ENCODE measurements around the gene GJA4. TPM values are rescaled to one million over a fixed set of nuclear protein-coding genes. Genes with fewer than 3 reads are reported as not detected.

Gene GJA4
- total RNA-seq, 3 donors from 2014 or later (not counting 1 experiment from before 2014, with no cell fraction given), result not detected

DNA sequence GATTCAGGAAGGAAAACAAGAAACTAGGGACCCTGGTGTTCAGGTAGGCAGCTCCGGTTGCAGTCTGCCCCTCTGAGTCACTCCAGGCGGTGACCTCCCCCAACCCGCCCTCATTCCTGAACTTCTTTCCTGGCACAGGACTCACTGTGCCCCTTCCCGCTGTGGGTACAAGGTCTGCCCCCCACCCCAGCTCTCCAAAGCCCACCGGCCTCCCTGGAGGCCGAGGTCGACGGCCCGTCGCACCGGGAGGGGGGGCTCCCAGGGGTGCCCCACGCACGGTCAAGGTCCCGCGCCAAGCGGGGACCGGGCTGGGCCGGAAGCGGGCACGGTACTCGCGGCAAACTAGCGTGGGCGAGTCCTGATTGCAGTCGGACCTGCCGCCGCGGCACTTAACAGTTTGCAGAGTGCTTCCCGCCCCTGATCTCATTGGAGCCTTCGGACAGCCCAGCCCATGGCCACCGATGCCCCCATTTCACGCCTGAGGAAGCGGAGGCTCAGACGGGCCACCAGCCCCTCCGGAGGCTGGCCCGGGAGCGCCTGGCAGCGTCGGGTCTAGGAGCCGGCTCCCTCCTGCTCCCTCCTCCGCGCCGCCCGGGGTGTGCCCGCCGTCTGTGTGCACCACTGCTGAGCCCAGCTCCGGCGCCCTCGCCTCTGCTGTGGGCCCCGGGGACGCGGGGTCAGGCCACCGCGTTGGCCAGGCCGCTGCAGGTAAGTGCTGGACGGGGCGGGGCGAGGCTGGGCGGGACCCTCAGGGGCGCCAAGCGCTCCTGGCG is 11.5 kb upstream of the GJA4 start, which contains the start of gene GJB3:
Gene GJB3 (plus strand): TSS at position 144 of the 773 bp plus-strand sequence. CDS start 3,549 bp downstream, outside the sequence.
- intact Hi-C loops (cut with micrococcal nuclease), result no loop called here
- Histone ChIP-seq H3K27me3 (ENCODE audit: control insufficient read depth, insufficient read depth, low read length) (peaks cover 14% of the 10 kb centered on the region), H3K4me1 (ENCODE audit: control insufficient read depth, insufficient read depth, low read length) (peaks cover 9% of the 10 kb centered on the region), H3K36me3 (ENCODE audit: control insufficient read depth, insufficient read depth, low read length) (no peaks in the 10 kb centered on the region), H3K4me3 (ENCODE audit: low read length) (no peak within 1 kb of the TSS), H3K9me3 (ENCODE audit: control insufficient read depth, insufficient read depth, low read length) (no peaks in the 10 kb centered on the region), H3K27ac (ENCODE audit: low read length) (no peak within 1 kb of the TSS)
- TF ChIP-seq, protein P1, sequence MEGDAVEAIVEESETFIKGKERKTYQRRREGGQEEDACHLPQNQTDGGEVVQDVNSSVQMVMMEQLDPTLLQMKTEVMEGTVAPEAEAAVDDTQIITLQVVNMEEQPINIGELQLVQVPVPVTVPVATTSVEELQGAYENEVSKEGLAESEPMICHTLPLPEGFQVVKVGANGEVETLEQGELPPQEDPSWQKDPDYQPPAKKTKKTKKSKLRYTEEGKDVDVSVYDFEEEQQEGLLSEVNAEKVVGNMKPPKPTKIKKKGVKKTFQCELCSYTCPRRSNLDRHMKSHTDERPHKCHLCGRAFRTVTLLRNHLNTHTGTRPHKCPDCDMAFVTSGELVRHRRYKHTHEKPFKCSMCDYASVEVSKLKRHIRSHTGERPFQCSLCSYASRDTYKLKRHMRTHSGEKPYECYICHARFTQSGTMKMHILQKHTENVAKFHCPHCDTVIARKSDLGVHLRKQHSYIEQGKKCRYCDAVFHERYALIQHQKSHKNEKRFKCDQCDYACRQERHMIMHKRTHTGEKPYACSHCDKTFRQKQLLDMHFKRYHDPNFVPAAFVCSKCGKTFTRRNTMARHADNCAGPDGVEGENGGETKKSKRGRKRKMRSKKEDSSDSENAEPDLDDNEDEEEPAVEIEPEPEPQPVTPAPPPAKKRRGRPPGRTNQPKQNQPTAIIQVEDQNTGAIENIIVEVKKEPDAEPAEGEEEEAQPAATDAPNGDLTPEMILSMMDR (IDR thresholded peaks at IDR 0.05), result no peak
- H3K9me3 Mint-ChIP-seq, result no peaks in the 10 kb centered on the region
- H3K4me1 Mint-ChIP-seq, result peaks cover 0 to under 1% of the 10 kb centered on the region in 2 donors
- no peak within 1 kb of the TSS for H3K27ac Mint-ChIP-seq
- DNase-seq (no peak), ATAC-seq (peak in 1 of 3 donors; percentile 48)
- no peak within 1 kb of the TSS for H3K4me3 Mint-ChIP-seq
- WGBS (ENCODE audit: insufficient coverage), result 4% methylated on average over 62 of the region's 62 CpGs
- H3K36me3 Mint-ChIP-seq, result no peaks in the 10 kb centered on the region
- peaks cover 41 to 57% of the 10 kb centered on the region in 2 donors for H3K27me3 Mint-ChIP-seq (ENCODE audit: low read depth in 2 of 2)

DNA sequence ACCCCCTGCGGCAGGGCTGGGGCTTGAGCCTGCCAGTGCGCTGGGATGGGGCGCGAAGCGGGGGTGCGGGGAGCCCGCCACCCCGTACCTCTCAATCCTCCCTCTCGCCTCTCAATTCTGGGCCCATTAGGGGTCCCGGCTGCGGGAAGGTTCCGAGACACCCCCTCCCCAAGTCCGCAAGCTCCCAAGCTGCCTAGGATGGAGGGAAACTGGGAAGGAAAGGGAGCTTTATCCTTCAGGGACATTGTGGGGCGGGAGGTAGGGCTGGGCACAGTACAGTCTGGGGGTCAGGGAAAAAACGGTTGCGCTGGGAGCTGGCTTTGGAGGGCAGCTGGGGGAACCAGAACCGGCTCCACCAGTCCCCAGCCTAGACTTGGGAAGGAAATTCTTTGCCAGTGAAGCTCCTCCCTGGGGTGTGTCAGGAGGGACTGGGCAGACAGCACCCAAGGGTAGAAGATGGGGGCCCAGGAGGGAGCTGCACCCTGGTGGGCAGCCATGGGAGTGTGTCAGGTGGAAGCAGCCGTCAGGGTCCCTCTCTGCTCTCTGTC is 10.9 kb upstream of the GJA4 start:
- intact Hi-C loops (cut with micrococcal nuclease), result no loop called here
- H3K36me3 Mint-ChIP-seq, result no peaks in the 10 kb centered on the region
- no peak overlapping the region for H3K27ac Mint-ChIP-seq
- no peak overlapping the region for H3K27ac ChIP-seq (ENCODE audit: low read length)
- WGBS (ENCODE audit: insufficient coverage), result 15% methylated on average over 15 of the region's 18 CpGs
- peaks cover 13% of the 10 kb centered on the region for H3K4me1 ChIP-seq (ENCODE audit: control insufficient read depth, insufficient read depth, low read length)
- ATAC-seq, result no peak
- no peaks in the 10 kb centered on the region for H3K36me3 ChIP-seq (ENCODE audit: control insufficient read depth, insufficient read depth, low read length)
- no peak overlapping the region for H3K4me3 ChIP-seq (ENCODE audit: low read length)
- no peaks in the 10 kb centered on the region for H3K9me3 Mint-ChIP-seq
- H3K9me3 ChIP-seq (ENCODE audit: control insufficient read depth, insufficient read depth, low read length), result no peaks in the 10 kb centered on the region
- TF ChIP-seq, protein P1 (IDR thresholded peaks at IDR 0.05), result no peak
- DNase-seq, result no peak
- peaks cover 0 to 7% of the 10 kb centered on the region in 2 donors for H3K4me1 Mint-ChIP-seq
- peaks cover 44 to 57% of the 10 kb centered on the region in 2 donors for H3K27me3 Mint-ChIP-seq (ENCODE audit: low read depth in 2 of 2)
- H3K27me3 ChIP-seq (ENCODE audit: control insufficient read depth, insufficient read depth, low read length), result peaks cover 14% of the 10 kb centered on the region
- H3K4me3 Mint-ChIP-seq, result no peak overlapping the region

DNA sequence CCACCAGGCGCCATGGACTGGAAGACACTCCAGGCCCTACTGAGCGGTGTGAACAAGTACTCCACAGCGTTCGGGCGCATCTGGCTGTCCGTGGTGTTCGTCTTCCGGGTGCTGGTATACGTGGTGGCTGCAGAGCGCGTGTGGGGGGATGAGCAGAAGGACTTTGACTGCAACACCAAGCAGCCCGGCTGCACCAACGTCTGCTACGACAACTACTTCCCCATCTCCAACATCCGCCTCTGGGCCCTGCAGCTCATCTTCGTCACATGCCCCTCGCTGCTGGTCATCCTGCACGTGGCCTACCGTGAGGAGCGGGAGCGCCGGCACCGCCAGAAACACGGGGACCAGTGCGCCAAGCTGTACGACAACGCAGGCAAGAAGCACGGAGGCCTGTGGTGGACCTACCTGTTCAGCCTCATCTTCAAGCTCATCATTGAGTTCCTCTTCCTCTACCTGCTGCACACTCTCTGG is 8.0 kb upstream of the GJA4 start:
- WGBS (ENCODE audit: insufficient coverage), result 87% methylated on average over 28 of the region's 28 CpGs
- Histone ChIP-seq H3K27ac (ENCODE audit: low read length) (no peak overlapping the region), H3K9me3 (ENCODE audit: control insufficient read depth, insufficient read depth, low read length) (no peaks in the 10 kb centered on the region), H3K27me3 (ENCODE audit: control insufficient read depth, insufficient read depth, low read length) (peaks cover 11% of the 10 kb centered on the region), H3K4me1 (ENCODE audit: control insufficient read depth, insufficient read depth, low read length) (peaks cover 13% of the 10 kb centered on the region), H3K4me3 (ENCODE audit: low read length) (no peak overlapping the region), H3K36me3 (ENCODE audit: control insufficient read depth, insufficient read depth, low read length) (no peaks in the 10 kb centered on the region)
- TF ChIP-seq, protein P1 (IDR thresholded peaks at IDR 0.05), result no peak
- Mint-ChIP-seq H3K4me1 (peaks cover 0 to 7% of the 10 kb centered on the region in 2 donors), H3K4me3 (no peak overlapping the region), H3K36me3 (no peaks in the 10 kb centered on the region), H3K9me3 (no peaks in the 10 kb centered on the region), H3K27me3 (ENCODE audit: low read depth in 2 of 2) (peaks cover 31 to 34% of the 10 kb centered on the region in 2 donors), H3K27ac (no peak overlapping the region)
- ATAC-seq, result no peak
- no peak for DNase-seq
- intact Hi-C loops (cut with micrococcal nuclease), result loop anchor here (5.0 kb wide), 1 partner anchor 988 kb away; no protein-coding TSS in a partner anchor
